OCI-LY3 (cell line): ENCODE data around the gene BABAM2.

Experiments
- H2AFZ ChIP-seq: fragments of 200-600, 300-600 bp; shearing (Covaris generic); 2 replicates; pipeline ENCODE4 v1.6.0; 2014; ENCODE audit warnings: antibody characterized with exemption, low read depth, low read length
- H3K27ac ChIP-seq: fragments of 200-600, 300-600 bp; sonication (generic); 2 replicates; pipeline ENCODE4 v1.5.1; 2014; ENCODE audit warnings: mild to moderate bottlenecking, low read length, moderate library complexity, mixed read lengths
- H3K27me3 ChIP-seq: fragments of 200-600, 300-600 bp; sonication (generic); 2 replicates; pipeline ENCODE4 v1.6.1; 2014; ENCODE audit warnings: low read depth, low read length, mixed read lengths
- H3K36me3 ChIP-seq: fragments of 200-600, 300-600 bp; sonication (generic); replicated peaks from 2 replicates; pipeline ENCODE3; 2014; ENCODE audit warnings: low read depth, low read length, mixed read lengths
- H3K4me1 ChIP-seq: fragments of 300-600, 200-600 bp; sonication (generic); 2 replicates; pipeline ENCODE4 v1.6.1; 2014; ENCODE audit warnings: low read length, mixed read lengths
- H3K4me2 ChIP-seq: fragments of 200-600, 300-600 bp; sonication (generic); 2 replicates; pipeline ENCODE4 v1.6.1; 2014; ENCODE audit warnings: low read length, mixed read lengths
- H3K4me3 ChIP-seq: fragments of 300-600, 200-600 bp; sonication (generic); 2 replicates; pipeline ENCODE4 v1.5.1; 2014; ENCODE audit warnings: antibody characterized with exemption, mild to moderate bottlenecking, low read length, moderate library complexity
- H3K79me2 ChIP-seq: fragments of 300-600, 200-600 bp; shearing (Covaris generic); 2 replicates; pipeline ENCODE4 v1.6.1; 2014; ENCODE audit warnings: mild to moderate bottlenecking, low read length, mixed read lengths
- H3K9ac ChIP-seq: fragments of 300-600, 200-600 bp; shearing (Covaris generic); 2 replicates; pipeline ENCODE4 v1.6.0; 2014; ENCODE audit warnings: mild to moderate bottlenecking, low read length, moderate library complexity
- H3K9me3 ChIP-seq: fragments of 200-600, 300-600 bp; shearing (Covaris generic); 2 replicates; pipeline ENCODE4 v1.6.1; 2014; ENCODE audit warnings: low read length, mixed read lengths; ENCODE audit not compliant: insufficient read depth
- H4K20me1 ChIP-seq: fragments of 200-600, 300-600 bp; sonication (generic); 2 replicates; pipeline ENCODE4 v1.6.1; 2016; ENCODE audit warnings: low read length, mixed read lengths; ENCODE audit not compliant: insufficient read depth
- EZH2phosphoT487 ChIP-seq: fragments of 200-600 bp; shearing (Covaris generic); IDR thresholded peaks from 2 replicates; pipeline ENCODE4 v1.6.1; 2018; ENCODE audit warnings: antibody characterized with exemption, mixed run types, low read depth
- TF ChIP-seq, protein P1 (sequence below): fragments of 200-600, 300-600 bp; sonication (generic); IDR thresholded peaks from 2 replicates; pipeline ENCODE4 v1.5.1; 2014; ENCODE audit warnings: antibody characterized with exemption, low read length, low read depth

The BABAM2 gene

DNA sequence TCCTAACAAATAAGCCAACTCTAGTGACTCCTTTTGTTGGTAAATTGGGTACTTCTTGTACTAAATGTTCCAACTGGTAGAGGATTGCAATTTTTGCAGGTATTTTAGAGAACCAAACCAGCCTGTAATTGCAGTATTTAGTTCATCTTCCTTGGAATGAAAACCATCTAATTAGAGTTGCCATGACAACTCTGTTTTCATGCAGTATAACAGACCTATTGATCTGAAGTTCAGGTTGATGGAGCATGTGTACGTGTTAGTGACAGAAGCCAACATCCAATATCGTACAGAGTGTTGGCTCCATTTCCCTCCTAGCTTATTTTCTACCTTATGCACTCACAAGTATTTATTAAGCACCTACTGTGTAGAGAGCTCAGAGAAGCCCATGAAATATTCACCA is 325.8 kb downstream of the BABAM2 start:
- Histone ChIP-seq H2AFZ (no peak overlapping the region), H3K27me3 (no peaks in the 10 kb centered on the region), H3K9me3 (no peaks in the 10 kb centered on the region), H3K36me3 (no peaks in the 10 kb centered on the region), H3K4me3 (no peak overlapping the region), H4K20me1 (no peaks in the 10 kb centered on the region), H3K79me2 (no peaks in the 10 kb centered on the region), H3K27ac (no peak overlapping the region), H3K4me2 (no peak overlapping the region), H3K4me1 (no peaks in the 10 kb centered on the region), H3K9ac (no peak overlapping the region)
- no peak for TF ChIP-seq EZH2phosphoT487
- TF ChIP-seq, protein P1, sequence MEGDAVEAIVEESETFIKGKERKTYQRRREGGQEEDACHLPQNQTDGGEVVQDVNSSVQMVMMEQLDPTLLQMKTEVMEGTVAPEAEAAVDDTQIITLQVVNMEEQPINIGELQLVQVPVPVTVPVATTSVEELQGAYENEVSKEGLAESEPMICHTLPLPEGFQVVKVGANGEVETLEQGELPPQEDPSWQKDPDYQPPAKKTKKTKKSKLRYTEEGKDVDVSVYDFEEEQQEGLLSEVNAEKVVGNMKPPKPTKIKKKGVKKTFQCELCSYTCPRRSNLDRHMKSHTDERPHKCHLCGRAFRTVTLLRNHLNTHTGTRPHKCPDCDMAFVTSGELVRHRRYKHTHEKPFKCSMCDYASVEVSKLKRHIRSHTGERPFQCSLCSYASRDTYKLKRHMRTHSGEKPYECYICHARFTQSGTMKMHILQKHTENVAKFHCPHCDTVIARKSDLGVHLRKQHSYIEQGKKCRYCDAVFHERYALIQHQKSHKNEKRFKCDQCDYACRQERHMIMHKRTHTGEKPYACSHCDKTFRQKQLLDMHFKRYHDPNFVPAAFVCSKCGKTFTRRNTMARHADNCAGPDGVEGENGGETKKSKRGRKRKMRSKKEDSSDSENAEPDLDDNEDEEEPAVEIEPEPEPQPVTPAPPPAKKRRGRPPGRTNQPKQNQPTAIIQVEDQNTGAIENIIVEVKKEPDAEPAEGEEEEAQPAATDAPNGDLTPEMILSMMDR, result no peak

DNA sequence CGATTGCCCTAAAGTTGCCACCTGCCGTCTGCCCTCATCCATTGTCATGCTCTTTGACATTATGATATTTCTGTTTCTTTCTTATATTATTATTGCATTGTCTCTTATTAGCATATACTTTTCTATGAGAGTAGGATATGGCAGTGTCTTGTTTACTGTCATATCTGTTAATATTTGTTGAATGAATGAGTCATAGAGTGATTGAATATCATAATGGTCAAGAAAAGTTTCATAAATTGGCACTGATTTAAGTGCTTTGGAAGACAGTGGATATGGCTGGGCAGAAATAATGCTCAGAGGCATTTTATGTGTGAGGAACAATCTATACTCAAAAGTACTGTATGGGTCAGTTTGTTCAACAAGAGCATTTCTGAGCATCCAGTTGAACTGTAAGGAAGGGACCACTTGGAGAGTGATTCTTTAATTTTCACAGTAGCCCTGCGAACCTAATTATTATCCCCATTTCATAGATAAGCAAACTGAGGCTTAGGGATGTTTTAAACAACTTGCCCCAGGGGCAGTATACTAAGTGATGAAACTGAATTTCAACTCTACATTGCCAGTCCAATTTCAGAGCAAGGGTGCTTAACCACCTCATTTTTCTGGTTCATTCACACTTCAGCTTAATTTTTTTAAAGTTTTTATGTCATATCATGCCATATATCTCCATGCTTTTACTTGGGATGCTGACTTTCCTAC is 326.7 kb downstream of the BABAM2 start:
- Histone ChIP-seq H3K27ac (no peak overlapping the region), H3K36me3 (no peaks in the 10 kb centered on the region), H3K4me1 (no peaks in the 10 kb centered on the region), H3K4me2 (no peak overlapping the region), H4K20me1 (no peaks in the 10 kb centered on the region), H3K9me3 (no peaks in the 10 kb centered on the region), H2AFZ (no peak overlapping the region), H3K4me3 (no peak overlapping the region), H3K79me2 (no peaks in the 10 kb centered on the region), H3K9ac (no peak overlapping the region), H3K27me3 (no peaks in the 10 kb centered on the region)
- TF ChIP-seq, protein P1, result no peak
- TF ChIP-seq EZH2phosphoT487, result no peak

DNA sequence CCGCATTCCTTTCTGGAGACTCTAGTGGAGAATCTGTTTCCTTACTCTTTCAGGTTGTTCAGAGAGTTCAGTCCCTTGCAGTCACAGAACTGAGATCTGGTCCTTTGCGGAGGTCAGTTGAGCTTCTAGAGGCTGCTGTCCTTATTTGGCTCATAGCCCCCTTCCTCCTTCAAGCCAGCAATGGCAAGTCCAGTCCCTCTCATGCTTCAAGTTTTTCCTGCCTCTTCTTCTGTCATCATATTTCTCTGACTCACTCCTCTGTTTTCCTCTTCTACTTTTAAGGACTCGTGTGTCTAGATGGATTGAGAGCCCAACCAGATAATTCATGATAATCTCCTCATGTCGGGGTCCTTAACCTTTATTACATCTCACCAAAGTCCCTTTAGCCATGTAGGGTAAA is 328.6 kb downstream of the BABAM2 start:
- no peak overlapping the region for H3K9ac ChIP-seq
- no peaks in the 10 kb centered on the region for H3K4me1 ChIP-seq
- TF ChIP-seq, protein P1, result no peak
- TF ChIP-seq EZH2phosphoT487, result no peak
- no peaks in the 10 kb centered on the region for H3K79me2 ChIP-seq
- H3K27me3 ChIP-seq, result no peaks in the 10 kb centered on the region
- H3K4me3 ChIP-seq, result no peak overlapping the region
- H3K4me2 ChIP-seq, result no peak overlapping the region
- H3K36me3 ChIP-seq, result no peaks in the 10 kb centered on the region
- H3K9me3 ChIP-seq, result no peaks in the 10 kb centered on the region
- no peak overlapping the region for H3K27ac ChIP-seq
- H2AFZ ChIP-seq, result no peak overlapping the region
- H4K20me1 ChIP-seq, result no peaks in the 10 kb centered on the region

DNA sequence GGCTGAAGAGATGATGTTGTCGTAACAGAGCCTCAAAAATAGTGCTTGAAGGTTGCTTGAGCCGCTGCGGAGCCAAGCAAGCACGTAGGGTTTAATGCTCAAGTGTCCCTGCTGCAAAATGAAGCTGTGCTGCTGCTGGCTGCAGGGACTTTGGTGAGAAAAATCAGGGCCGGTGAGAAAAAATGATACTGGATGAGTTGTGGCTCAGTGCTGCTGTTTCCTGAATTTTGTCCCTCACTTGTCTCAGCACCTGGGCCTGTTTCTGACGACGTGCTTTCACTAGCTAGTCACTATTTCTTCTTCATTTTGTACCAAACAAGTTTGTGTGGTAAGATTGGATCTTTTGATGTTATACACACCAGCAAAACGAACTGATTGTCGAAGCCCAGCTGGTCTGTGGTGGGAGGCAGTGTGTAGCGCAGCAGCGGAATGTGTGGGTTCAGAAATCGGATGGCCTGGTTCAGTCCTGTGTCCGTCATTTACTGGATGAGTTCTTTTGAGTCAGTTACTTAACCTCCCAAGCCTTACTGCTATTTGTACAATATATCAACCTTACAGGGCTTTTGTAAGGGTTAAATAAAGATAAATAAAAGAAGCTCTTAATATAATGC is 329.3 kb downstream of the BABAM2 start:
- TF ChIP-seq, protein P1, result no peak
- no peak for TF ChIP-seq EZH2phosphoT487
- Histone ChIP-seq H3K79me2 (no peaks in the 10 kb centered on the region), H2AFZ (no peak overlapping the region), H3K4me2 (no peak overlapping the region), H3K27ac (no peak overlapping the region), H3K9me3 (no peaks in the 10 kb centered on the region), H3K4me3 (no peak overlapping the region), H3K36me3 (no peaks in the 10 kb centered on the region), H4K20me1 (no peaks in the 10 kb centered on the region), H3K27me3 (no peaks in the 10 kb centered on the region), H3K4me1 (no peaks in the 10 kb centered on the region), H3K9ac (no peak overlapping the region)
